Measurements from ENCODE around the gene SV2B.
"Not testable (repeated sequence)": the region's sequence is repeated elsewhere in the genome, so short reads cannot be mapped to it uniquely, and the experiment has no call there.

SV2B gene

GRCh38 chr15:91329914-91330313 lies 229.9 kb downstream of the SV2B start:
- DNase-seq: no peak

- no peak for DNase-seq
These were observed 231.5 kb downstream of the SV2B start for GRCh38 chr15:91331581-91331980.

GRCh38 chr15:91335702-91336101 lies 235.6 kb downstream of the SV2B start:
- DNase-seq: no peak

GRCh38 chr15:91336687-91337086 lies 236.6 kb downstream of the SV2B start:
- no peak for DNase-seq

GRCh38 chr15:91338766-91339165 lies 238.7 kb downstream of the SV2B start:
- no peak for DNase-seq

GRCh38 chr15:91342097-91342496 lies 242.0 kb downstream of the SV2B start:
- no peak for DNase-seq

- not testable (repeated sequence) for DNase-seq
These were observed 244.9 kb downstream of the SV2B start for GRCh38 chr15:91344912-91345311.

GRCh38 chr15:91345736-91346135 lies 245.7 kb downstream of the SV2B start:
- DNase-seq: no peak

- DNase-seq: no peak
These were observed 246.2 kb downstream of the SV2B start for GRCh38 chr15:91346259-91346658.

GRCh38 chr15:91348752-91349500 lies 248.9 kb downstream of the SV2B start:
- DNase-seq: no peak

Data from T1000 (cell line).